Limb (tissue), 2 donors: ENCODE results near the gene SLC30A2.

Experiments
- DNase-seq, 2 donors: peaks; one replicate each; pipeline ENCODE4 v3.0.0-alpha.2; 2016; ENCODE audit errors: extremely low spot score in 2 of 2

Gene SLC30A2

DNA sequence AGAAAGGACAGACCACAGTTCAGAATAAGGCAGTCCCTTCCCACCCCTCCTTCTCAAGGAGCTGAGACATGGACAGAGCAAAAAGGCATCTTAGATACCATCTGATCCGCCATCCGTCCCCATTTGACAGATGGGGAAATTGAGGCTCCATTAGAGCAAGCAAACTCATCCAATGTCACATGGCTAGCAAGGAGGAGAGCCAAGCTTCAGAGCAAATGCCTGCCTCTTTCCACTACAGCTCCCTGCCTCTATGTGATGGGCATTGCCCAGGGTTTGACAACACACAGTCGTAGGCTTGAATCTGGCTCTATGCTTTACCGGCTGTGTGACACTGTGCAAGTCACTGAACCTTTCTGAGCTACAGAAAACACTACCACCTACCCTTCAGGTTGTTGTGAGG, 3.9 kb downstream of the SLC30A2 start:
- DNase-seq, result no peak

DNA sequence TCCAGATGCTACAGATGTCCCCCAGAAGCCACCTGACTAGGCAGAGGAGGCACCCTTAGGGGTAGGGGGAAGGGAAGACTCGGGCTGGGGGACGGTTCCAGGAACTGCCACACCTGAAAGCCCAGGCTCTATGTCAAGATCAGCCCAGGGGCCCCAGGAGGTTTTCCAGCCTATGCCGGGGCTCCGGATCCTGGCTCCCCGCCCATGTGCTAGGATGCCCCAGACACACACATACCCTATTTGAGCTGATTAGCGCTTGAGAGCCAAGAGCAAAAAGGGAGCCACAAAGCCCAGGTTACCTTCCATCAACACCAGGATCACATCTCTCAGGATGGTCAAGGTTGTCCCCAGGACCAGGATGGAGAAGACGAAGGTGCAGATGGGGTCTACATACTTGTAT, 4.5 kb downstream of the SLC30A2 start:
- DNase-seq, result no peak

DNA sequence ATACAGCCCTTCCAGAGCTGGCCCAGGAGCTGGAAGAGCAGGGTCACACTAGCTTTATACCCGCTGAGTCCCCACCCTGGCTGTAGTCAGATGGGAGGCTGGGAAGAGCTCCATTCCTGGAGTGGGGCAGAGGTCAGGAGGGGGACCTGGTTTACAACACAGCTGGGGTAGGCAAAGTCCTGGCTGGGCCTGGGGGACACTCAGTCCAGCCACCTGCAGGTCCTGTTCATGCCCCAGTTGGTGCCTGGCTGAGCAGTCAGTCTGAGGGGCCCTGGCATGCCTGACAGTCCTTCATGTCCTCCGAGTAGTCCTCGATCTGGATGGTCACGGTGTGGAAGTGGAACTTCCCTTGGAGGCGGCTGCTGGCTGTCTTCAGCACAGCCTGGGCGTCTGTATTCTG, 7.0 kb downstream of the SLC30A2 start:
- DNase-seq, result no peak

DNA sequence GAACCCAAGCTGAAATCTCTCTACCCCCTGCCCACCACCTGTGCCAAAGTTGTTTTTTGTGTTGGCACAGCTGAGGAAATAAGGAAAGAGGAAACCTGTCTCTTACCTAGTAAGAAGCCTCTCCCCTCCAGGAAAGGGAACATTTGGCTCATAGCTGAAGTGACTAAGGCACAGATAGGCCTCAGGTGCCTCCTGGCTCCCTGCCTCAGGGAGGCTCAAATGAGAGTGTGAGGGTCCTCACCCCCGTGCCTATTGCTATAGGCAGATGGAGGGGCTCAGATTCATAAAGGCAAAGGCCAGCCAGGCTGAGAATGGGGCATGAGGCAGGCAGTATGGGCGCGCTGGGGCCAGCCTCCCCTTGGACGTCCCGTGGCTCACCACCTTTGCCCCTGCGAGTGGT, 7.4 kb downstream of the SLC30A2 start:
- DNase-seq, result no peak

DNA sequence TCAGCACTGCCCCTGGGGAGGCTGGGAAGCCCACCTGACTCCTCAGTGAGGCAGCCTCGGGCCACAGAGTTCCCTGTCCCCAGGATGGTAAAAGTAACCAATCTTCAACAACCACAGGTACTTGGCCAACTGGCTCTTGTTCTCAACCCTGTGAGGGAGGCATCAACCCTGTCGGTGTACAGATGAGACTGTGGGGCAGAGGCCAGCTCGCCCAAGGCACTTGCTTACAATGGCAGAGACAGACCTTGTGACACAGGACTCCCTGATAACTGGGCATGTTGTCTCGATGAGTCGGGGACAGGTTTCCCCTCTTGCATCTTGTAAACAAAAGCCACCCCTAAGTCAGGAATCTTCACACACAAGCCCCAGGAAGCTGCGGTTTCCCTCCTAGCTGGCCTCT, 8.0 kb downstream of the SLC30A2 start:
- DNase-seq, result no peak

DNA sequence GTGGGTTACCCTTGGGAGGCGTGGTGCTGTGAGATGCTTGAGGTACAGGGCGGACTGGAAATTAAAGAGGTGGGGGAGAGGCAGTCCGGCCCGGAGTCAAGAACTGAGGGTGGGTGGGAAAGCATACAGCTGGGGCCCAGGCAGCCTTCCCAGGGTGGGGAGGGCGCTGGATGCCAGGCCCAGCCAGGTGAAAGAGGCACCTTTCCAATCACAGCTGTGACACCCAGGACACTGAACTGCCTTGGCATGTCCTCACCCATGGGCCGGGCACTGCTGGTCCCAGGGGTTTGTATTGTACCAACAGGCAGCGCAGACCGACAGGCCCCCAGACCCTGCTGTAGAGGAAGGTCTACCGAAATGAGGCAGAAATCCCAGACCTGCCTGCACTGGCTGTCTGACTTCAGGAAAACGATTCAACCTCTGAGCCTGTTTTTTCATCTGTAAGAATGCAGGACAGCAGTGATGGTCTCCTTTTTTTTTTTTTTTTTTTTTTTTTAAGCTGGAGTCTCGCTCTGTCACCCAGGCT, 9.1 kb downstream of the SLC30A2 start:
- no peak for DNase-seq

DNA sequence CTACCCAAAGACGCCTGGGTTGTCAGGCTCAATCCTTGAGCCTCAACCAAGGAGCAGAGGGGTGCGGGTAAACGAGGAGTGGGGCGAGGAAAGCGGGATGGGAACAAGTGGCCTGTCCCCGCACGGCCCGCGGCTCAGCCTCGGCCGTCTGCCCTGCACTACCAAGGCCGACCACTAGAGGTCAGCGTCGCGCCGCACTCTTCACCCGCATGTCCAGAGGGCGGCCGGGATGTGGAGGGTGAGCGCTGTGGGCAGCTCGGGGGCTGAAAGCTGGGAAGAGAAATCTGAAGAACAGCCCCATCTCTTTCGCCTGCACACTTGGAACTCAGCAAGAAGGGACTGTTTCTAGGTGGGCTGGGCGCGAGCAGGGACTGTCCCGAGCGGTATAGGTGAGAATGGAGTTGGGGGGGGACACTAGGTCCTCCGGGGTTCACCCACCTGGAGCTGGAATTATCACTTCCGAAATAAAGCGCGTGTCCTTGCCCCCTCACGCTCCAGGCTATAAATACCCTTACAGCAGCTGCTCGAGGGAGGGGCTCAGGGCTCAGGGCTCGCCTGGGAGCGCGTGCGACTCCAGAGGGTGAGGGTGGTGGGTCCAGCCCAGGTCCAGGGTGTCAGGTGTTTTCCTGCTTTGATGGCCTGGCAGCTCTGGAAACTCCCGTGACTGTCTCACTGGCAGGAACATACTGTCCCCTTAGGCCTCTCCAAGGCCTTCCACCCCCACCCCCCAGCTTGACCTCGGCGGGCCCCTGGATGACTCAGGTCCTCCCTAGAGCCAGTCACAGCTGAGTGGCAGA, 9.8 kb downstream of the SLC30A2 start:
- DNase-seq, result peak; percentile 78 to 92

DNA sequence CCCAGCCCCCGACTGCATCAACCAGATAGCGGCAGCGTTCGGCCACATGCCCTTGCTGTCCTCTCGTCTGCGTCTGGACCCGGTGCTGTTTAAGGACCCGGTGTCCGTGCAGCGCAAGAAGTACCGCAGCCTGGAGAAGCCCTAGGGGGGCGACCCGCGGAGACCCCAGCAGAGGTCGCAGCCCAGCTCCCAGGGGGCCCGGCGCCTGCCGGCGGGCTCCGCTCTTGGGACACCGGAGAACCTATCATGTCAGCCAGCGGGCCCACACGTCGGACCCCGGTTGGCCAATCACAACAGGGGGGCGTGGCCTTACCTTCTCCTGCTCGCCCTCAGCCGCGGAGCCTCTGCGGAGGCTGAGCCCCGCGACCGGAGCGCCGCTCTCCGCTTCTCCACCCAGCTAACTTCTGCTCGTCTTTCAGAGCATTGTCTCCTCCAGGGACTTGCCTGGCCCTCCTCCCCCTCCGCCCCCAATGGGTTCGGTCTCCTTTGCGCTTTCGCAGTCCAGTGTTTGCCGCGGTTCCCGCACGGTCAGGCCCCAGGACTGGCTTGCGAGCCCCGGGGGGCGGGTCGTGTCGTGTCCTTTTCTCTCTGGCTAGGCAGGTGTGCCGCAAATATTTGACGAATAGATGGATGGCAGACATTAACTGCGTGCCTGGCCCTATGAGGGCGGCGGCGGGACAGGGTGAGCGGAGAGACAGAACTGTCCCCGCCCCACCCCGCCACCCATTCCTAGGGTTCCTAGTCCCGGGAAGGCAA, 10.5 kb downstream of the SLC30A2 start:
- DNase-seq, result peak; percentile 89 to 94

DNA sequence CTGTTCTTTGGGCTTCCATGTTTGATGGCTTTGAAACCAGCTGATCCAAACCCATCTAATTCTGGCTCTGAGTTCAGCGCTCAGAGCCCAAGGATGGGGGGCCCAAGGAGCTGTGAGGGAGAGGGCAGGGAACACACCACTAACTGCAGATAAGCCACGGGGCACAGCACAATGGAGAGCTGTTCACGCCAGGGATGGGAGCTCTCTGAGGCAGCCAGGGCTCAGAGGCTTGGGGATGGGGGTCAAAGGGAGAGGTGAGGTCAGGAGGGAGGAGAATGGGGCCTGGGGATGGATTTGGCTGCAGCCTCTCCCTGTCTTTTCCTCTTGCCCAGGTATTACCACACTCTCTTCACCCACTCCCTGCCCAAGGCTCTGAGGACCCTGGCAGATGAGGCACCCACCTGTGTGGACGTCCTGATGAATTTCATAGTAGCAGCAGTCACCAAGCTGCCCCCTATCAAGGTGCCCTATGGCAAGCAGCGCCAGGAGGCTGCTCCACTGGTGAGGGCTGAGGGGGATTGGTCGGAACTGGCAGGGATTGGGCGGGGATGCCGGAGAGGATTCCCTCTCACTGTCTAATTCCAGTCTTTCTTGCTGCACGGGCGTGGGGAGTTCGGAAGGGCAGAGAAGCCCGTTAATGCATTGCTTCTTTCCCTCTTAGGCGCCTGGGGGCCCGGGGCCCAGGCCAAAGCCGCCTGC, 11.3 kb downstream of the SLC30A2 start:
- DNase-seq, result no peak

DNA sequence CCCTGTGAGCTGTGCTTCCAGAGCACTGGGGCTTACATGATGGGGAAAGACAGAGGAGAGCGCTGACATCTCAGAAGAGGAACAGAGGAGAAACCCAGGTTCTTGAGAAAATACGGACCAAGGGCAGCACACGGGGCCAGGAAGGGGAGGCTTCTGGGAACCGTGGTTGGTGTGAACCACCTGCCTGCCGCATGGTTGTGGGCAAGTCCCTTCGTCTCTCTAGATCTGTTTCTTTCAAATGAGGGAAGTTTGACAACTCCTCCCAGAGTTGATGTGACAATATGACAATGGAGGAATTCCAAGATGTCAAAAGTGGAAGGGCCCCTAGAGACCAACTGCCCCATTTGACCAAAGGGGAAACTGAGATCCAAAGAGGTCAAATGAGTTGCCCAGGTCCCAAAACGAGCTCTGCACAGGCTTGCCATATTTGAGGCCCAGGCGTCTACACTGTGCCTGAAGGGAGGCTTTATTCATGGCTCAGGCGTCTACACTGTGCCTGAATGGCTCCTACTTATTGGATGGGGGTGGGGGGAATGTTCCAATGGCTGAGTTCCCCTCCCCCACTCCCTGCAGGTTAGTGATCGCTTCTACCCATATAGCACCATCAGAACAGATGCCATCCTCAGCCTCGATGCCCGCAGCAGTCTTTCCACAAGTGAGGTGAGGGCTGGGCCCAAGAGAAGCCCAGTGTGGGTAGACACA, 13.1 kb downstream of the SLC30A2 start:
- DNase-seq, result no peak

DNA sequence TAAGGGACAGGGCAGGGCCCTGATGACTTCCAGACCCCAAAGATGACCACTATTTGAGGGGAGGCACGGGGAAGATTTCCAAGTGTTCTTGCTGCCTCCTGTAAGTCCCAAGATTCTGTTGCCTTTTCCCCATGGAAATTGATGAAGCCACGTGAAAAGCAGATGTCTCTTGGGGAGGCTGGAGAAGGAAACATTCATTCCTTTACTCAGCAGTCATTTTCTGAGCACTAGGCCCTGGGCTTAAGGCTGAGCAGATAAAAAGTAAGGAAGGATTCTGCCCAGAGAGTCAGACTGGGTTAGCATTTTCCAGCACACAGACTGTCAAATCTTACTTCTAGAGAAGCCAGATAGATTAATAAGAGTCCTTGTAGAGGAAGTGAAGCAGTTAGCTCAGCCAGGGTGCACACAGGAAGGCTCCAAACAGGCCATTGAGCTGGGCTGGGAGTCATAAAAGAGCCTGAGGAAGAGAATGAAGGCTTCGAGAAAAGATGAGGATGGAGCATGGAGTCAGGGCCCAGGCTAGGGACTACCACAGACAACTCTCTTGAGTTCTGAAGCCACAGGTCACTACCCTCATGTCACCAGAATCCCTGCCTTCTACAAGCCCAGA, 14.2 kb downstream of the SLC30A2 start:
- no peak for DNase-seq

DNA sequence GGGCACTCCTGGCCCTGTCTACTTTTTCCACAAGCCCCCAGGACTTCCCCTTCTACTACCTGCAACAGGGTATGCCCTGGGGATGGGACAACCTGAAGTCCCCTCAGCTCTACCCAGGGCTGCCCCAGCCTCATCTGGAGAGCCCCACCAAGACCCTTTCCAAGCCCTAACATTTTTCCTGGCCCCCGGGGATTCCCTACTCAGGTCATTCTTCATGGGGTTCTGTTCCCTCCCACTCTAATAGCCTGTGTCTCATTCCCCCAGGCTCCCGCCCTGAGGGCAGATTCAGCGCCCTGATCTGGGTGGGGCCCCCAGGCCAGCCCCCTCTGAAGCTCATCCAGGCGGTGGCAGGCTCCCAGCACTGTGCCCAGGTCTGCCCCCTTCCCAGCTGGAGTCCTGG, 14.7 kb downstream of the SLC30A2 start:
- no peak for DNase-seq

DNA sequence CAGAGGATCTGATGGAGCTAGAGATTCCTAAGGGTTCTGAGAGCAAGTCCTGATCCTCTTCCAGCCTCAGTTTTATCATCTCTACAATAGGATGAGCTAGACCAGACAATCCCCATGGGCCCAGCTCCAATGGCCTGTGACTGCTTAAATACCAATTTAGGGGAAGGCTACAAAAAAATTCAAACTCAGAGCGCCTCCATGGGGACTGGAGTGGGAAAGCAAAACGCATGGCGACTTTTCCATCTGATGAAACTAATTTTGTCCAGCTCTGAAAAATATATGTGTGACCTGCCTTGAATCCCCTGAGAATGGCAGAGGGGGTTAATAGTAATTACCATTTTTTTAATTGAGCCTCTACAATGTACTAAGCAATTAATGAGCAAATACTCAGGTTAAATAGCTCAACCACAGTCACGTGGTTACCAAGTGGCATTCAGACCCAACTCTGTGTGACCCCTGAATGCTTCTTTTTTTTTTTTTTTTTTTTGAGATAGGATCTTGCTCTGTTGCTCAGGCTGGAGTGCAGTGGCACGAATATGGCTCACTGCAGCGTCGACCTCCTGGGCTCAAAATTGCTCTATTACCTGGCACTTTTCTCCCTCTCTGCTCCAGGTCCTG, 15.9 kb downstream of the SLC30A2 start:
- DNase-seq, result no peak

DNA sequence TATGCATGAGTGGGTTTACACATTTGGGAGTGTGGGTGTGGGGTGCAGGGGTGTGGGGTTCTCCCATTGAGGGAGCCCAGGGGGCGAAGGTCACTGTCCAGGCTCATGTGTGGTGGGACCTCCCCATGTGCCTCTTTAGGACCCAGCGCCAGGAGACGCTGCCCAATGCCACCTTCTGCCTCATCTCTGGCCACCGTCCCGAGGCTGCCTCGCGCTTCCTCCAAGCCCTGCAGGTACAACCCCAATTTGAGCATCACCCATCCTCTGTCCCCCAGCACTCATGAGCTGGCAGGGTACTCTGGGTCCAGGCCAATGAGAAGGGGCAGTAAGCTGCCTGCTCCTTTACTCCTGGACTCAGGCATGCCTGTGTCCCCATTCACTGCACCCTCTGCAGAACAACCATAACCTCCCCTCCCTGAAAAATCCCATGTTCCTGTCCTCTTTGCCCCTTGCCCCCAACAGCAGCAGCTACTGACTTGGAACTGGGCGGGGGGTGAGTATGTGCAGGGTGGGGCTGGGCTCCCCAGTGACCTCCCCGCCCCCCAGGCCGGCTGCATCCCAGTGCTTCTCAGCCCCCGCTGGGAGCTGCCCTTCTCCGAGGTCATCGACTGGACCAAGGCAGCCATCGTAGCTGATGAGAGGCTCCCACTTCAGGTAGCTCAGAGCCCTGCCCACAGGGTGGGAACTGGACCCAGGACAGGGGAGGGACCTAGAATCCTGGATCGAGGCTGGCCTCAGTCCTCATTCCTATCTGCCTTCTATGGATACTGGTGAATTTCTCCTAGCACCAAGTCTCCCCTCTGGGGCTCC, 16.7 kb downstream of the SLC30A2 start:
- peak in 1 of 2 donors; percentile 24 for DNase-seq

DNA sequence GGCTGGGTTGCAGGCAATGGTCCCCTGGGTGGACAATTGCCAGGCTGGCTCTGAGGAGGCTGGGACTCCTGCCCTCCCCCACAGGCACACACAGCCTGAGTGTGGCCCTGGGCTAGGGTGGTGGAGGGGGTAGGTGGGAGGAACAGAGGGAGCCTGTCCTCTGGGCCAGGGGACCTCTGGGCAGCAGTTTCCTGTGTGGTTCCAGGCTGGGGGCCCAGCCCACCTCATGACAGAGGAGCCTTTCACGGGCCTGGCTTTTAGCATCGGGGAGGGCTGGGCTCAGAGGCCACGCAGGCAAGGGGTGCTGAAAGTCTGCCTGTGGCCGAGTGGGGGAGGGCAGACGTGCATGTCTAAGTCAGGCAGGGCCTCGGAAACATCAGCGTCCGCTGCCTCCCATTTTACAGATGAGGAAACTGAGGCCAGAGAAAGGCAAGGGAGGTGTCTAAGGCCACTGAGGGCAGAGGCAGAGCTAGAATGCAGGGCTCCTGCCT, 17.4 kb downstream of the SLC30A2 start:
- peak in 1 of 2 donors; percentile 55 for DNase-seq

DNA sequence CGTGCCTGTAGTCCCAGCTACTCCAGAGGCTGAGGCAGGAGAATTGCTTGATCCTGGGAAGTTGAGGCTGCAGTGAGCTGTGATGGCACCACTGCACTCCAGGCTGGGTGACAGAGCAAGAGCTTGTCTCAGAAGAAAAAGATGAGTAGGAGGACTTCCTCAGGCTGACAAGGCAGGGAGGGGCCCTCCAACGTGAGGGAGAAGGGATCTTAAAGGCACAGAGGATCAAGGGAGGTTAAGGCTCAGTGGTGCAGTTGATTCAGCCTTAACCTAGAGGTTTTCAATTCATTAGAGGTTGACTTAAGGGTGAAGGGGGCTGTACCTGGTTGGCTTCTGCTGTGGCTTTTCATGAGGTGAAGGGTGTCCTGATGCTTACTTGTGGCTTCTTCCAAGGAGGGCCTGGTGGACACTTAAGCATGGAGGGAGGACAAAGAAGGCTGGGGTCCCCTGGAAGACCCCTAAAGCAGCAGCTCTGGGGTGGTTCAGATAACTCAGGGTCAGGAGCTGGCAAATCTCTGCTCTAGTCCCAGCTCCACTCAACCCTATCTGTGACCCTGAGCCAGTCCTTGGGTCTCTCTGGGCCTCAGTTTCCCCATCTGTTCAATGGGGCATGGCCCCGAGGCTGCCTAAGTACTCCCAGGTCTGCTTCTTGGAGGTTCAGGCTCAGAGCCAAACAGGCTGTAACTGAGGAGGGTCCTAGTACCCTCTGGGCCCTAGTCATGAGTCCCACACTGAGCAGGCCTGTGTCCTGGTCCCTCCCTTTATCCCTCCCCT, 18.0 kb downstream of the SLC30A2 start:
- no peak for DNase-seq

DNA sequence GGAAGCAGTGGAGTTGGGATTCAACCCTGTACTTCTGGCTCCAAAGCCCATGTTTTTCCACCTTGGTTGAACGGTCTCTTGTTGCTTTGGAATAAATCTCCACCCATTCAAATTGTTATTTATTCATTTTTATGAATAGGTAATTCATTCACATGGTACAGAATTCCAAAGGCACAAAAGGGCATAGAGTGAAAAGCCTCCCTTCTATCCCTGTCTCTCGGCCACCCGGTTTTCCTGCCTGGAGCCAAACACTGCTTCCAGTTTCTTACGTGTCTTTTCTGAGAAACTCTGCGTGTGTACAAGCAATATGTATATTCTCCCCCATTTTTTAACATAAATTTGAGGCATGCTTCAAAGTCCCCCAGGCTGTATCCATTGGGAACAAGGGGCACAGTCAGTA, 20.4 kb downstream of the SLC30A2 start:
- peak in 1 of 2 donors; percentile 14 for DNase-seq

DNA sequence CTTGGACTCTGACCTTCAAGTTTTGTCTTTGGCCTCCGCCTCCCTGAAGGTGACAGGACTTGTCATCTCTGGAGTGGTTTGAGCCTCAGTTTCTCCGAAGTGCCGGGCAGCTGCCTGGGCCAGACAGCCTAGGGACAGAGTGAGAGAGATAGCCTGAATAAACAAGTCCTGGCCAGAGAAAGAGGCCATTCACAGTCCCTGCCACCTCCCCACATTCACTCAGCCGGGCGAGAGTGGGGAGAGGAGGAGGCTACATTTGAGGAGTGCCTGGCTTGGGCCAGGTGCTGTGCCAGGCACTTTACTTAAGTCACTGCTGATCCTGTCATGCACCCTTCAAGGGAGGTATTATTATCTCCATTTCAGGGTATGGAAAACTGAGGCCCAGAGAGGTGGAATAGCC, 20.9 kb downstream of the SLC30A2 start:
- peak in 1 of 2 donors; percentile 26 for DNase-seq

DNA sequence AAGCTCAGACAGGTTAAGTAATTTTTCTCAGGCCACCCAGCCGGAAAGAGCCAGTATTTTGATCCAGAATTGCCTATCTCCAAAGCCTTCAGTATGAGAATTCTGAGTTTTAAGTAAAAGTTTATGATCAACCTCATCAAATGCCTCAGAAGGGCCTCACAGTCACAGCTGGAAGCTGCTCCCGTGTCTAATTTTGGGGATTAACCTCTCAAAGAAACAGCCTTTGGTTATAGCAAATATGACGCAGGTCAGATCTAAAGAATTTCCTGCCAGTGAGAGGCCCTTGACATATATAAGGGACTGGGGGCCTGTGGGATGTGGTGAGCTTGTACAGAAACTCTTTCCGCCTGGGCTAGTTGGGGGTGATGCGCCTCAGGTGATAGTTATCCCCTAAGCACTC, 22.1 kb downstream of the SLC30A2 start:
- DNase-seq, result no peak
